GM18507 (cell line): ENCODE results near the gene LCN12.
A peak's percentile ranks its signal among the peaks of the same experiment; 100 is the strongest.

Experiments used
- DNase-seq: peaks from one replicate; pipeline ENCODE4 v3.0.0; 2011; ENCODE audit warnings: low read depth; ENCODE audit not compliant: insufficient read length; ENCODE audit errors: extremely low spot score
- FAIRE-seq: peaks from 2 replicates; lab custom pipeline; 2011; peaks lifted over from hg19 to GRCh38; lab: Jason Lieb, UNC

The LCN12 gene

DNA sequence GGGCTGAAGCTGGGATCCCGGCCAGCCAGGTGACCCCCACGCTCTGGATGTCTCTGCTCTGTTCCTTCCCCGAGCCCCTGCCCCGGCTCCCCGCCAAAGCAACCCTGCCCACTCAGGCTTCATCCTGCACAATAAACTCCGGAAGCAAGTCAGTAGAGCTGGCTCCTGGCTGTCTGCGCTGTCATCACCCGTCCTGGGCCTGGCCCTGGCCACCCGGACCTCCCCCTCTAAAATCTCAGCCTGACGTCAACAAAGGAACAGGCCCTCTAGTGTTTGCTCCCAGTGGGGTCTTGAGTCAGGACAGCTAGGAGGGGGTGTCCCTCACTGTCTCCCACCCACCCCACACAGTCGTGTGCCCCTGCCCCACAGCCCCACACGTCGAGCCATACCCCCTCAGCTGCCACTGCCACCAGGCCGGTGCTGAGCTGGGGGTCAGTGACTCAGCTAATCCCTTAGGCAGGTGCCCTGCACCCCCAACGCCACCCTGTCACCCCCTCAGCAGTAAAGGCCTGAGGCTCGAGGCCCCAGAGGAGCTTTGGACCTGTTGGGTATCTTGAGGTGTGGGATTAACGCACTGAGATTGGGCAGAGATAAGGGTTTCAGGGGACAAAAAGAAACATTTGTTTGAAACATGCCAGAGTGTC, 29.6 kb downstream of the LCN12 start:
- no peak for DNase-seq
- no peak for FAIRE-seq

- FAIRE-seq, result no peak
Measured at GRCh38 chr9:136982232-136983051, 30.4 kb downstream of the LCN12 start, which contains the start of gene LCNL1. Gene LCNL1 (plus strand): TSS chr9:136982993. CDS start chr9:136983587, 594 bp downstream.

DNA sequence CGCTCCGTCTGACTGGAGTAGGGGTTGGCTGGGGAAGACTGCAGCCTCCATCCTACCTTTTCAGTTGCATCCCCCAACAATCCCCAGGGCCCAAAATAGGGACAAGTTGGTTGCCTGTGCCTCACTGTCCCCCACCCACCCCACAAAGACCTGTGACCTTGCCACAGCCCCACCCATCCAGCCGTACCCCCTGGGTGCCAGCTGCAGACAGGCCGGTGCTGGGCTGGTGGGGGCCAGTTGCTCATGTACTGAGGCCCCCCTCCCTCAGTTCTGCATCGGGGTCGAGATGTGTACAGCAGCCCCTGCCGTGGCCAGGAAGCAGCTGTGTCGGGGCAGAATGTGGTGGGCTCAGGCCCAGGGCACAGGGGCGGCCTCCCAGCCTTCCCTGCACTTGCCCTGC, 31.1 kb downstream of the LCN12 start:
- FAIRE-seq (no peak), DNase-seq (no peak)

More at GRCh38 chr9:136982232-136983051, 30.4 kb downstream of the LCN12 start, which contains the start of gene LCNL1:
- no peak for DNase-seq

DNA sequence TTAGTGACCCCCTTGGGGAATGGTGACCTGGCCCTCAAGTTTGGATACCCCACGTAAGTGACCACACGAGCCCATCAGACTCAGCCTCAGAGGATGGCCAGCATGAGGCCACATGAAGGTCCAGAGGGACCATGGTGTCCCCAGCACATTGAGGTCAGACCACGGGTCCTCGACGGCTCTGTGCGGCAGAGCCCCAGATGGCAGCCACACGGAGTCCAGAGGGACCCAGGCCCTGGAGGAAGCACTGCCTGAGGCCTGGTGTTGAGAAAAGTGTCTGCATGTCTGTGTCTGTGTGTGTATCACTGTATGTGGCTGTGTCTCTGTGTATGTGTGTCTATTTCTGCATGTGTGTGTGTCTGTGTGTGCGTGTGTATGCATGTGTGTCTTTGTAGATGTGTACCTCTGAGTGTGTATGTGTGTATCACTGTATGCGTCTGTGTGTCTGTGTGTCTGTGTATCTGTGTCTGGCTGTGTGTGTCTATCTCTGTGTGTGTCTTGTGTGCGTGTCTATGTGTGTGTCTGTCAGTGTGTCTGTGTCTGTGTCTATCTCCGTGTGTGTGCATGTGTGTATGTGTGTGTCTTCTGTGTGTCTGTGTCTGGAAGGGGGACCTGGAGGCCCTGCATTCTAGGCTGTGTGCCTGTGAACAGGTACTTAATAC, 31.7 kb downstream of the LCN12 start:
- FAIRE-seq, result no peak

GRCh38 chr9:136984464-136985026, 32.5 kb downstream of the LCN12 start:
- DNase-seq (no peak), FAIRE-seq (no peak)

More for the DNA sequence above, 31.7 kb downstream of the LCN12 start:
- no peak for DNase-seq

- no peak for DNase-seq
- FAIRE-seq, result no peak
Measured at GRCh38 chr9:136985027-136985602, 33.0 kb downstream of the LCN12 start.

DNA sequence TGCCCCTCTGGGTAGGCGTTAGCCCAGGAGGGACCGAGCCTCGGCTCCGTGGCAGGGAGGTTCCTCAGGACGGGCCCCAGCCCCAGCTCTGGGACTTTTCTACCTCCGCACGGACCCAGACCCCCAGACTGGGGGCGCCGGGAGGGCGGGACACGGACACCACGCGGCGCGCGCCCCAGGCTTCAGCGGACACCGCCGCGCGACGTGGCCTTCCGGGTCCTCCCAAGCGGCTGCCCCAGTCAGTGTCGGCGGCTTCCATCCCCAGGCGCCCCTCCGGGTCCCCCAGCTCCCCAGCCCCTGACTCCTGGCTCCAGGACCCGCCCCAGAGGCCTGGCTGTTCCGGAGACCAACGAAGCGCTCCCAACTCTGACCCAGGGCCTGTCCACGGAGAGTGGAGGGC, 33.8 kb downstream of the LCN12 start:
- no peak for DNase-seq
- no peak for FAIRE-seq

- FAIRE-seq, result no peak
Measured at GRCh38 chr9:136988872-136989271, 36.8 kb downstream of the LCN12 start.

DNA sequence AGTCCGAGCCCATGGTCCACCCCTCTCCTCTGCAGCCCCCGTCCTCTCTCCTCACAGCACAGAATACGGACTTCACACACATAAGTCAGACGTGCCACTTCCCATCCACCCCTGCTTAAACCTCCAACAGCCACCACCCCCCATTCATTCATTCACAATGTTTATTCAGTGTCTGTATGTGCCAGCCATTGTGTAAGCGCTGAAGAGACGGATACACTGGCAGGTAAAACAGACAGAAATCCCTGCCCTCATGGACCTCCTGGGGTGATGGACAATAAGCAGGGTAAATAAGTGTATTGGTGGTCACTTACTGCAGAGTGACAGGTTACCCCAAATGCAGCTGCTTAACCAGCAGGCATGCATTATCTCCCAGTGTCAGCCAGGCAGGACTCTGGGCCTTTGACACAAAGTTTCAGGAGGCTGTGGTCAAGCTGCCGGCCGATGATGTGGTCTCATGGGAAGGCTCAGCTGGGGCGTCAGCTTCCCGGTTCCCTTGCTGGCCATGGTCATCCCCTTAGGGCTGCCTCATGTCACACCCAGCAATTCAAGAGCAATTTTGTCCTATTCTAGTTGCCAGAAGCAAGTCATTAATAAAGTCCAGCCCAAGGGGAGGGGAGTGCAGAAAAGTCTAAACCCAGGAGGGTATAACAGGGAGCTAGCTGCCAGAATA, 38.3 kb downstream of the LCN12 start:
- no peak for DNase-seq
- no peak for FAIRE-seq

More at GRCh38 chr9:136988872-136989271, 36.8 kb downstream of the LCN12 start:
- no peak for DNase-seq

GRCh38 chr9:136991993-136992818, 40.1 kb downstream of the LCN12 start, which contains the start of gene PAXX:
Gene PAXX (plus strand): TSS chr9:136992422. CDS start chr9:136992444, 22 bp downstream.
- FAIRE-seq (peak; percentile 87), DNase-seq (peak; percentile 98)

DNA sequence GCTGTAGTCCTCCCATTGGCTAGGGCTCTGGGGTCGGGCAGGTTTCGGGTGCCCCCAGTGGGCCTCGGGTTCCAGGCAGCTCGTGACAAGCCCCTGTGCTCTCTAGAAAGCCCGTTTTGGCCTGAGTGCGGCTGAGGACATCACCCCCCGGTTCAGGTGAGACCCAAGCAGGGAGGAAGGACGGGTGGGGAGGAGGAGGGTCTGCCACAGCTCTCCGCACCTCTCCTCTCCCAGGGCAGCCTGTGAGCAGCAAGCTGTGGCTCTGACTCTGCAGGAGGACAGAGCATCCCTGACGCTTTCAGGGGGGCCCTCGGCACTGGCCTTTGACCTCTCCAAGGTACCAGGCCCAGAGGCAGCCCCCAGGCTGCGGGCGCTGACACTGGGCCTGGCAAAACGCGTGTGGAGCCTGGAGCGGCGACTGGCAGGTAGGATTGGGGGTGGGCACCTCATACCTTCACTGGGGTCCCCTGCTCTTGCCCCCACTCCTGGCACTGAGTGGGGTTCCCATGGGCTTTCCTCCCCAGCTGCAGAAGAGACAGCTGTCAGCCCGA, 40.8 kb downstream of the LCN12 start:
- DNase-seq, result no peak
- FAIRE-seq, result no peak

DNA sequence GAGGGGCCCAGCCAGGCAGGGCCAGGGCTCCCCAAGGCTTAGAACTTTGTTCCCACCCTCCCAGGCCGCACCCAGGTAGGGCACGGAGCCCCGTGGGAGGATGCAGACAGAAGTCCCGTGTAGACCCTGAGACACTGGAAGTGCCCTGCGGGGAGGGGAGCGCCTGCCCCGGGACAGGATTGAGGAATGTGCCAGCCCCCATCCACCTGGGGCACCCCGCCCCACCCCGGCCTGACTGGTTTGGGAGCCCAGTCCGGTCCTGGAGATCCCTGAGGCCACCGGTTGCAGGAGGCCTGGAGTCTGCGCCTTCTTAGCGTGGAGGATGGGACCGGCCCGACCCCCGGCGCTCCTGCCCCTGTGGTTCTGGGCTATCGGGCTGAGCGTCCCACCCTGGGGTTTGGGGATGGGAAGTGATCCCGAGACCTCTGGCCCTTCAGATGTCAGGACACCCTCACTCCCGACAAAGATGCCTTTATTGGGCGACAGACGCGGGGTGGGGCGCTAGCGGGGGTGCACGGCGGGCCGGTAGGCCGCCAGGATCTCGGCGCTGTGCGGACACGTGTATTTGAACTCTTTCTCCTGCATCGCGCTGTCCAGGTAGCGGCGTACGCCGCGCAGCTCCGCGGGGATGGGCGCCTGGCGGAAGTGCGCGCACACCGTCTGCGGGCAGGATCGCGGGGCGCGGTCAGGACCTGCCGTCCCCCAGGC, 42.3 kb downstream of the LCN12 start:
- DNase-seq (no peak), FAIRE-seq (no peak)

DNA sequence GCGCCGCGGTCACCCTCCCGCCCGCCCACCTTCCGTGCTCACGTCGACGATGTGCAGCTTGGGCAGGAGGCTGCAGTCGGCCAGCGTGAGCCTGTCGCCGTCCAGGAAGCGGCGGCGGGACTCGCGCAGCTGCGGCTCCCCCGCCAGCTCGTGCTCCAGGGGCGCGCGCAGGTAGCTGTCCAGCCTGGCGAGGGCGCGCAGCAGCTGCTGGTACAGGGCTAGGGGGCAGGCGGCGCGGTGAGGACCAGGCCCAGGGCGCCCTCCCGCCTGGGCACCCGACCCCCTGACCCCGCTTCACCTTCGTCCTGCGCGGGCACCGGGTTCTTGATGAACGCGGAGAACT, 42.8 kb downstream of the LCN12 start:
- DNase-seq (no peak), FAIRE-seq (no peak)

DNA sequence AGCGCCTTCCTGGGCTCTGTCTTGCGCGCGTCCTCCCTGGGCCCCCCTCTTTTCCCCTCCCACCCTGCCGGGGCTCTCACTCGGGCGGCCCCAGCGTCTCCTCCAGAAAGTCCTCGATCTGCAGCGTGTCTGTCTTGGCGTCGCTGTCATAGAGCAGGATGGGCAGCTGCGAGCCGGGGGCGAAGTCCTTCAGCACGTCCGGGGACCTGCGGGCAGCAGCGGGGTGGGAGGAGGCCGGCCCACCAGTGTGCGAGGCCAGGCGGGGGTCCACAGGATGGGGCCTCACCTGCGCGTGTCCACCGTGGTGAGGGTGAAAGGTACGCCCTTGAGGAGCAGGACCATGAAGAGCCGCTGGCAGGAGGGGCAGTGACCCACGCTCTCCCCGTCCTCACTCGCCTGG, 43.3 kb downstream of the LCN12 start:
- FAIRE-seq (no peak), DNase-seq (no peak)

DNA sequence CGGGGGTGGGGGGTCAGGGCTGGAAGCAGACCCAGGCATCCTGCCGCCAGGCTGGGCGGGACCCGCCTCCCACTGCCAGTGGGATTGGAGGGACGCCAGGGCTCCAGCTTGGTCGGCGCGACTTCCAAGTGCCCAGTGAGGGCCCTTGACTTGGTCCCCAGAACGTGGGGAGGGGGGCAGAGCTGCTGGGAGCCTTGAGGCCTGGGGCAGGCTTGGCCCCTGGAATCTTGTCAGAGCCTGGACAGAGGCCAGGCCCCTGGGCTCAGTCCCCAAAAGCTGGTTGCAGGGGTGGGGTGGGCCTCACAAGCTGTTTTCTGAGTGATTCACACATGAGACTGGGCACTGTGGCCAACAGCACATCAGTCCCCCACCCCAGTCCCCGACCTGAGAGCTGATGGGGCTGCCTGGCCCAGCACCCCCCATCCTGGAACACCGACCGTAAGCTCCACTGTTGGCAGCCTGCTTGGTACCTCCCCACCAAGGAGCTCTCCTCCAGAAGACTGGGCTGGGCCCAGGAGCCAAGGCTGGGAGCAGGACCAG, 43.8 kb downstream of the LCN12 start:
- no peak for FAIRE-seq
- DNase-seq, result no peak

GRCh38 chr9:136996361-136997292, 44.6 kb downstream of the LCN12 start, which contains the start of gene CLIC3:
Gene CLIC3 (minus strand): TSS chr9:136996568. CDS start chr9:136996543, 25 bp downstream.
- FAIRE-seq (no peak), DNase-seq (no peak)
